HG03025 (cell line): ENCODE measurements around the gene LRRC18.

Experiments
- ATAC-seq: cut with Tn5 transposase; IDR thresholded peaks from one replicate; pipeline ENCODE4 v1.9.1; 2021; ENCODE audit warnings: mild to moderate bottlenecking, moderate library complexity; ENCODE audit not compliant: unreplicated experiment, low FRiP score

The LRRC18 gene

DNA sequence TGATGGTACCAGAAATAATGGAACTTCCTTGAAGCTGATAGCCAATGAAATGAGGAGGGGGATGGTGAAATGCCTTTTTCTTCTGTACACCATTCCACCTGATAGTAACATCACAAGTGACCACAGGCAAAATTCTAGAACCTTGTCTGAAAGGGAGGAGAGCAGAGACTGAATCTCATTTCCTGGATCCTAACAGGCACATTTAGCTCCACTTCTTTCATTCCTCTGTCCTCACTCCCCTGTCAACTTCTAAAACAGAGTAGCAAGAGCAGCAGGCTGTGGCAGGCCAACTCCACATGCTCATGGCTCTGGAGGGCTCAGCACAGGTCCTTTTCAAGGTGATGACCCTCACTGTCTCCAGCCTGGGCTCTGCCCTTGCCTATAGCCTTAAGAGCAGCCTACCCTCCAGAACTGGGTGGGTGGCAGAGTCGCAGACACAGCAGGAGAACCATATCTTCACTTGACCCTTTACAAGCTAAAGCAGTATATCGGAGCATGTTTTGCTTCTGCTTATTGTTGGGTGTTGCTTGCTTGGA, at the start of gene LRRC18:
Gene LRRC18 (minus strand): TSS at position 51 of the 536 bp plus-strand sequence. CDS start 25,685 bp downstream, outside the sequence.
- no peak for ATAC-seq

DNA sequence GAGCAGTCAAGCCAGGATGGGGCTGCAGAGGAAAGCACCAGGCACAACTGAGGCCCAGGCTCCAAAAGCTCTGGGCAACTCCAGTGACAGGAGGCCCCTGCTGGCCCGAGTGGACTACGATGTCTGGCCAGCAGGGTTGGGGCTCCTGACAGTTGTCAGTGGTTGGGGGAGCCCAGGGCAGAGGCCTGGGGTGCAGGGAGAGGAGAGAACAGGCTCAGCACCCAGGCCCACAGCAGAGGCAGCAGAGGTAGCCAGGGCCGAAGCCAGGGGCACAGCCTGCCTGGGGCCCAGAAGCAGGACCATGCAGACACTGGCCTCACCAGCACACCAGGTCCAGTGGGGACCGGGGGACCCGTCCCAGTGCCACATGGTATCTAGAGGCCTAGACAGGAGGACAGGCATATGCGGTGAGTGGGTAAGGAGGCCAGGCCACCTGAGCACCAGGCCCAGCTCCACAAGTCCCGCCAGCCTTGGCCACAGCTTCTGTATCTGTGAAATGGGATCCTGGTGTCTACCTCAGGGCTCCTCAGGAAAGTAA, 46.0 kb upstream of the LRRC18 start:
- ATAC-seq, result no peak

- ATAC-seq, result no peak
Observed at GRCh38 chr10:48983648-48984351, 44.2 kb upstream of the LRRC18 start.

DNA sequence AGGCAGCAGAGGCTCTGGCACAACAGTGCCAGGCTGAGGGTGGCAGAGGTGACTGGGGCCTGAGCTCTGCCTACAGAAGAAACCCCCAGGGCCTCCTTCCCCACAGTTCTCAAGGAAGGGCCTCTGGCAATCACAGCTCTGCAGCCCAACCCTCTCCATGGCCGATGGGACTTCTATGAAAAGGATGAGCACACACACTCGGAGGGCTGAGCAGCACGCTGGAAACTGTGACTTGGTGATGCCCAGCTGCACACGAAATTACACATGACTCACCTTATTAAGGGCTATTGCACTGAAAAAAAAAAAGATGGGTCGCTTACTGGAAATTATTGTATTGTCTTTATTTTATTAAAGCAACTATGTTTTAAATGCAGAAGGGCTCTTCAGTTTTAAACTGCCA, 42.9 kb upstream of the LRRC18 start:
- no peak for ATAC-seq

DNA sequence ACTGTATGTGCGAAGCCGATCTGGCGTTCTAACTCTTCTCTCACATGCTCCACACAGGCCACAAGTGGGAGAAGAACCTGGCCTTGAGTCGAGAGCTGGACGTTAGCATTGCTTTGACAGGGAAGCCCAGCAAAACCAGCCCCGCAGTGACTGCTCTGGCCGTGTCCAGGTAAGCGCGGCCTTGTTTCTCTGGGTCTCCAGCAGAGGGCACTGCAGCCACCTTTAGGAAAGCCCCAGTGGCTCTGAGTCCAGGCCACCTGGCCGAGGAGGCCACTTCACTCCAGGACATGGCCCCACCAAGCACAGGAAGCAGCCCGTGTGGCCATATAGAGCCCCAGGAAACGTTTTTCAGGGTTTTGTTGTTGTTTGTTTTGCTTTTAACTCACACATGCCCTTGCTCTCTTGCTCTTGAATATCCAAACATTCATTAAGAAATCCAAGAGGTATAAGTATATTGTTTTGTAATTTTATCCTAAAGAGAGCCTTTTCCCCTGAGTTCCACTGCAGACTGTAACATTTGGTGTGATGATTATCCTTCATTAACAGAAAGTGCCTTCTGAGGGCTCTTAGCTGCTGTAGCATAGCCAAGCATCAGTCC, 41.8 kb upstream of the LRRC18 start:
- no peak for ATAC-seq

DNA sequence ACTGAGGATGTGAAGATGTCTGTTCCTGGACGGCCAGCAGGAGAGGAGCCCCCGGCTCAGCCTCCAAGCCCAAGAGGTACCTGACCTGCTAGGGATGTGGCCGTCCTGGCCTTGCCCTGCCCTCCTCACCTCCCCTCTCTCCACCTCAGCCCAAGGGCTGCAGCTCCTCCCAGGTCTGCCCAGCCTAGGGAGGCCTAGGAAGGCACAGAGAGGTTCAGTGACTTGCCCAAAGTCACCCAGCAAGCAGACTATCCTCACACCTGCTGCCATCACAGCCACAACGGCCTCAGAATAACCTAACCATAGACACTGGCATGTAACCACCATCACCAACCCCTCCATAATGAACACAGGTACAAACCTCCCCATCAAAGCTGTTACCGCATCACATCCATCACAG, 38.7 kb upstream of the LRRC18 start:
- no peak for ATAC-seq

- no peak for ATAC-seq
Observed at GRCh38 chr10:48976196-48976595, 36.6 kb upstream of the LRRC18 start.

DNA sequence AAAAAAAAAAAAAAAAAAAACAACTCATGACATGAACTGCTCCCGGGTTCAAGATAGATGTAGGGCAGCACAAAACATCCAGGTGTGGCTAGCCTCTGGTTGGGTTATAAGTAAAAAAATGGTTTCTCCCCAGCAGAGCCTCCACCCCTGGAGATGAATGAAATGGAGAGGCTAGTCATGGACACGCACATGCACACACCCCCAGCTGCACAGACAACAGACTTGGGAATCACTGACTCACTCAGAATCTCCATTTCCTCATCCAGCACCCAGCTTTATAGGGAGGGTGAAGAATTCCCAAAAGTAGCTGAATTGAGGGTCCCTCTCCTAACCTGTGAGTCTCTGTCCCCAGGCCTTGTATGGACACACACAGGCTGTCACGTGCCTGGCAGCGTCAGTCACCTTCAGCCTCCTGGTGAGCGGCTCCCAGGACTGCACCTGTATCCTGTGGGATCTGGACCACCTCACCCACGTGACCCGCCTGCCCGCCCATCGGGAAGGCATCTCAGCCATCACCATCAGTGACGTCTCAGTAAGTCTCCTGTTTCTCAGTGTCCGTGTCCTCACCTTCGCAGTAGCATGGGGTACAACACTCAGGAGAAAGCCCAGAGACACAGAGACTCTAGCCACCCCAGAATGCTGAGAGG, 35.0 kb upstream of the LRRC18 start:
- no peak for ATAC-seq

DNA sequence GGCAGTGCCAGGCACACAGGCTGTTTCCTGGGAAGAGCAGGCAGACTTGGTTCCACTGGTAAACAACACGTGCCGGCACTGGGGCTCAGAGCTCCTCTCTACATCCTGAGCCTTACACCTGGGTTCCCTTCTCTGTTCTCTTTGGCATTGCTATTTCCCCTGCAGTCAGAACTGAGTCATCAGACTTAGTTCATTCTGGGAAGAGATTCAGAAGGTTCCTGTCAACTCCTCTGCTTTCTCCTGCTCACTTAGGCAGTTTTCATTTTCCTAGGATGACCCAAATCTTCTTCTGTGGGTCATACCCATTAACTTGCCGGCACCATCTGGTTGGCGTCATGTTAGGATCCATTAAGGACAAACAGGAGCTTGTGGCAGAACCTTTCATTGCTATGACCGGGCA, 33.4 kb upstream of the LRRC18 start:
- ATAC-seq, result no peak

DNA sequence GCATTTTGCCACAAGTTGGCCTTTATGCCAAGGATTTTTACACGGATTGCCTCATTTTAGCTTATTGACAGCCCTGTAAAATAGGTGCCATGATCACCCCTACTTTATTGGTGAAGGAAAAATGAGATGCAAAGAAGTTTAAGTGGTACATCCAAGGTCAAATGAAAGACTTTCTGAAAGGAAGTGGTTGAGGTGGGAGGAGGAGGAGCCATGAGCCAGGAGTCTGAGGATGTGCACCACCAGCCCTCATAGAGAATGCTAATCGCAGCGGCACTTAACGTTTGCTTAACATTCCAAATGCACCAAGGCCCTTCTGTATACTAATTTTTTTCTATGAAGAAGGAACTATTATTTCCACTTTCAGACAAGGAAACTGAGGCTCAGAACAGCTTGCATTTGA, 31.0 kb upstream of the LRRC18 start:
- no peak for ATAC-seq

- ATAC-seq, result no peak
Observed at GRCh38 chr10:48970046-48970445, 30.4 kb upstream of the LRRC18 start.

- ATAC-seq, result no peak
Observed at GRCh38 chr10:48968036-48968435, 28.4 kb upstream of the LRRC18 start.

- no peak for ATAC-seq
Observed at GRCh38 chr10:48965460-48965859, 25.8 kb upstream of the LRRC18 start.

- ATAC-seq, result no peak
Observed at GRCh38 chr10:48964038-48964437, 24.4 kb upstream of the LRRC18 start.

GRCh38 chr10:48958598-48959190, 19.1 kb upstream of the LRRC18 start:
- no peak for ATAC-seq

- ATAC-seq, result no peak
Observed at GRCh38 chr10:48957361-48958151, 17.9 kb upstream of the LRRC18 start.

DNA sequence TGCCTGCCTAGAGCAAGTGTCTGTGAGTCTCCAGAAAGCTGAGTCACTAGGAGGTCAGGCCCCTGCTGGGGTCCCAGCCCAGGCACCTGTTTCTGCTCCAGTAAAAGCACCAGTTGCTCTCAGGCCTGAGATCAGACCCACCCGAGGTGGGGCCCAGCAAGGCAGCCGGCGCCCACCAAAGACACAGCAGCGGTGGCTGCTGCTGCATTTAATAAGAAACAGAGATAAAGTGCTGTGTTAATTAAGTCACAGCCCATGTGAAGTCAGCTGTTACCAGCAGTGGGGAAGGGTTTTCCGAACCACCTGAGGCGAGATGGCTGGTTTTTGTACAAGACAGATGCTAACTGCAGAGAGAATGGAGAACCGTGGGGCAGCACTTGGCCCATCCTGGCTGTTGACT, 12.1 kb upstream of the LRRC18 start:
- ATAC-seq, result no peak

DNA sequence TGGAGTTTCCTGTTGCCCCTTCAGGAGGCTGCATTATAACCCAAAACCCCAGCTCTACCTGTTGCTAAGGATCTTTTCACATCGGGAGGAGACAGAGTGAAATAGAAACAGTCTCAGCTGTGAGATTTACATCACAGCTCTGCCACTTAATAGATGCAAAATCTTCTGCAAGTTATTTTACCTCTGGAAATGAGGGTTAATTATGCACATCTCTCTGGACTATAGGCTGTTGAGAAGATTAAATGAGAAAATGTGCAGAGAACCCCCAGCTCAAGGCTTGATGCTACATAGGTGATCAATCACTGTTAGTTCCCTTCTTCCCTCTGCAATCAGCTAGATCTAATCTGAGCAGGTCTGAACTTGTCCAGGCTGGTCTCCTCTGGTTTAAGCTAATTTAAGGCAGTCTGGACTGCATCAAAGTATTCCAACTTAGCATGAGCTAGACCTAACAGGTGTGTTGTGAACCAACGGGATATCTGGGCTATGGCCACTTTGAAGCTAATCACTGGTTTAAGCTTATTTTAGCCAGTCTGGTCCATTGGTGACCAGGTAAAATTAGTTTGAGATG, 8.9 kb upstream of the LRRC18 start:
- no peak for ATAC-seq

DNA sequence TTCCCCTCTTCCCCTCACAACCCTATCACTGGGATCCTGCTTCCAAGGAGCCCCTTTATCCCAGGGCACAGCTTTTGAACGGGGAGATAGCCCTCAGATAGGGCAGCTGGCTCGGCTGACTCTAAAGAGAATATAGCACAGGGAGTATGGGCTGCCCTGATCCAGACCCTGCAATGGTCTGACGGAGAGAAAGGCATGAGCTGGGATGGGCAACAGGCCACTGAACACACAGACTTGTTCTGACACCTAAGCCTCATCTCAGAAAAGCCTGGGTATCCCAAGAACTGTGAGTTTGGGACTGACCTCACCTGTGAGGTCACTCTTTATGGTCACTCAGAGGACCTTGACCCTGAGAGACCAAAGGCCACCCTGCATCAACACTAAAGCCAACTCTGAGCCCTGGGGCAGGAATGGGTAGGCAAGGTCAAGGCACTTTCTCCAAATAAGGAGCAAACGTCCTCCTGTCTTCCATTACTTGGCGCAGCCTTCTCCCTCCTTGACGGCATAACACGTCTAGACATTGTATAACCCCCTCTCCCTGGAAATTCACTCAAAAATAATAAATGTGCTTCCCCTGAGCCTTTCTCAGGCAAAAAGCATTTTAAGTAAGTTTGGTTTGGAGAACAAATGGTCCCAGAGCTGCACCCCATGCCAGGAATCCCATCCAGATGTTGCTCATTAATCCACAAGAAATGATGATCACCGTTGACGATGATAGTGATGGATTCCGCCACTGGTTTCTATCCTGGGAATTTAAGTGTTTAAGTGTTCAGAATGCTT, 8.2 kb upstream of the LRRC18 start:
- ATAC-seq, result no peak
